GM12864 (cell line): ENCODE measurements around the gene ZMIZ1.
A peak's percentile ranks its signal among the peaks of the same experiment; 100 is the strongest.

Source experiments
- DNase-seq: peaks from one replicate; pipeline ENCODE4 v3.0.0-alpha.2; 2011; ENCODE audit warnings: low read depth
- H3K4me3 ChIP-seq: 2 replicates; pipeline ENCODE4 v1.5.1; 2011; ENCODE audit warnings: mild to moderate bottlenecking, low read depth, low read length, control low read depth
- CTCF ChIP-seq: IDR thresholded peaks from 2 replicates; pipeline ENCODE4 v1.5.1; 2011; ENCODE audit warnings: low read depth, mild to moderate bottlenecking, moderate library complexity, low read length, control low read depth, inconsistent platforms; ENCODE audit errors: missing control alignments

Gene ZMIZ1

GRCh38 chr10:79196470-79197461, 128.0 kb downstream of the ZMIZ1 start:
- DNase-seq, result peak; percentile 5
- TF ChIP-seq CTCF, result peak; percentile 94
- H3K4me3 ChIP-seq, result no peak overlapping the region

GRCh38 chr10:79197558-79197957, 128.8 kb downstream of the ZMIZ1 start:
- no peak overlapping the region for H3K4me3 ChIP-seq
- TF ChIP-seq CTCF, result no peak
- no peak for DNase-seq

GRCh38 chr10:79200346-79200745, 131.6 kb downstream of the ZMIZ1 start:
- no peak overlapping the region for H3K4me3 ChIP-seq
- no peak for TF ChIP-seq CTCF
- DNase-seq, result no peak

- no peak overlapping the region for H3K4me3 ChIP-seq
- no peak for DNase-seq
- no peak for TF ChIP-seq CTCF
Measured at GRCh38 chr10:79201706-79202105, 132.9 kb downstream of the ZMIZ1 start.

- DNase-seq, result peak; percentile 10
- TF ChIP-seq CTCF, result peak; percentile 72
- no peak overlapping the region for H3K4me3 ChIP-seq
Measured at GRCh38 chr10:79202188-79203013, 133.6 kb downstream of the ZMIZ1 start.

GRCh38 chr10:79203014-79203644, 134.4 kb downstream of the ZMIZ1 start:
- DNase-seq, result no peak
- no peak for TF ChIP-seq CTCF
- no peak overlapping the region for H3K4me3 ChIP-seq
